Measurements from ENCODE around the gene GABPB1. TPM values are rescaled to one million over a fixed set of nuclear protein-coding genes. Genes with fewer than 3 reads are reported as not detected.
A peak's percentile ranks its signal among the peaks of the same experiment; 100 is the strongest.

The GABPB1 gene
- total RNA-seq, 4 donors from 2014 or later: 16.9 to 20.2 (median 17.8) TPM

- 81 to 93% methylated on average over 2 of the region's 2 CpGs for WGBS, 2 donors
- DNase-seq (ENCODE audit: low spot score in 2 of 2): no peak
- TF ChIP-seq CTCF (IDR thresholded peaks at IDR 0.05) (no peak), POLR2A (IDR thresholded peaks at IDR 0.05) (no peak)
- H3K4me3 ChIP-seq (ENCODE audit: low read depth, poor library complexity, severe bottlenecking): no peak overlapping the region
- intact Hi-C loops (cut with DNase I; ENCODE audit: low total_unique reads): no loop called here
These were observed 108.4 kb downstream of the GABPB1 start for GRCh38 chr15:50246631-50247030.

GRCh38 chr15:50244959-50245624 is 109.9 kb downstream of the GABPB1 start:
- intact Hi-C loops (cut with DNase I; ENCODE audit: low total_unique reads): no loop called here
- peak in 1 of 2 donors; percentile 40 for DNase-seq (ENCODE audit: low spot score in 2 of 2)
- TF ChIP-seq POLR2A (IDR thresholded peaks at IDR 0.05): no peak
- no peak for TF ChIP-seq CTCF (IDR thresholded peaks at IDR 0.05)
- H3K4me3 ChIP-seq (ENCODE audit: low read depth, poor library complexity, severe bottlenecking): no peak overlapping the region
- WGBS, 2 donors: 87 to 95% methylated on average over 2 of the region's 2 CpGs

- 89 to 100% methylated on average over 1 of the region's 1 CpG for WGBS, 2 donors
- TF ChIP-seq POLR2A (IDR thresholded peaks at IDR 0.05): no peak
- TF ChIP-seq CTCF (IDR thresholded peaks at IDR 0.05): no peak
- no peak overlapping the region for H3K4me3 ChIP-seq (ENCODE audit: low read depth, poor library complexity, severe bottlenecking)
- no peak for DNase-seq (ENCODE audit: low spot score in 2 of 2)
- intact Hi-C loops (cut with DNase I; ENCODE audit: low total_unique reads): no loop called here
These were observed 110.8 kb downstream of the GABPB1 start for GRCh38 chr15:50244153-50244552.

GRCh38 chr15:50241684-50242450 is 113.1 kb downstream of the GABPB1 start:
- no peak for DNase-seq (ENCODE audit: low spot score in 2 of 2)
- 69 to 73% methylated on average over 5 of the region's 5 CpGs for WGBS, 2 donors
- intact Hi-C loops (cut with DNase I; ENCODE audit: low total_unique reads): no loop called here

GRCh38 chr15:50238255-50238654 is 116.7 kb downstream of the GABPB1 start:
- WGBS, 2 donors: 87 to 95% methylated on average over 2 of the region's 2 CpGs
- TF ChIP-seq CTCF (IDR thresholded peaks at IDR 0.05) (no peak), POLR2A (IDR thresholded peaks at IDR 0.05) (no peak)
- intact Hi-C loops (cut with DNase I; ENCODE audit: low total_unique reads): no loop called here
- DNase-seq (ENCODE audit: low spot score in 2 of 2): no peak
- no peak overlapping the region for H3K4me3 ChIP-seq (ENCODE audit: low read depth, poor library complexity, severe bottlenecking)

More at GRCh38 chr15:50241684-50242450, 113.1 kb downstream of the GABPB1 start:
- no peak overlapping the region for H3K4me3 ChIP-seq (ENCODE audit: low read depth, poor library complexity, severe bottlenecking)
- no peak for TF ChIP-seq CTCF (IDR thresholded peaks at IDR 0.05)
- TF ChIP-seq POLR2A (IDR thresholded peaks at IDR 0.05): no peak
